Left renal cortex interstitium (tissue), 4 donors: ENCODE data around the gene B9D1. TPM values are rescaled to one million over a fixed set of nuclear protein-coding genes. Genes with fewer than 3 reads are reported as not detected.

Experiments used
- polyA plus RNA-seq, 4 donors: library from polyadenylated mRNA; unstranded; fragments of 120-200 nt; gene quantifications; one replicate each; pipeline ENCODE4 v1.2.1, GENCODE V29; 2013; ENCODE audit not compliant: insufficient read length in 4 of 4

The B9D1 gene
- polyA plus RNA-seq, 4 donors: 32.3 to 51.0 (median 42.9) TPM

Other genes starting within 250 kb of the B9D1 start
- gene GRAPL, start 235.1 kb downstream of the B9D1 start, polyA plus RNA-seq: 1 to 10 TPM; 1.8 to 8.2 (median 5.1) TPM
- 10 to 100 TPM; 45.2 to 52.9 (median 47.5) TPM for gene EPN2, start 125.4 kb downstream of the B9D1 start, polyA plus RNA-seq
- 10 to 100 TPM; 21.5 to 31.2 (median 25.0) TPM for gene MAPK7, start 15.8 kb upstream of the B9D1 start, polyA plus RNA-seq
- gene MFAP4, start 24.5 kb upstream of the B9D1 start, polyA plus RNA-seq: 100 to 1,000 TPM; 147 to 349 (median 244) TPM
- gene RNF112, start 48.5 kb upstream of the B9D1 start, polyA plus RNA-seq: 1 to 10 TPM in 3 of 4 donors, under 1 TPM in 1; 0.96 to 1.7 (median 1.1) TPM
- 10 to 100 TPM; 16.6 to 27.3 (median 21.5) TPM for gene SLC47A1, start 171.1 kb upstream of the B9D1 start, polyA plus RNA-seq